ENCODE data around the gene DPEP1. TPM values are rescaled to one million over a fixed set of nuclear protein-coding genes. Genes with fewer than 3 reads are reported as not detected.
"Not testable (repeated sequence)": the region's sequence is repeated elsewhere in the genome, so short reads cannot be mapped to it uniquely, and the experiment has no call there.

Gene DPEP1
- polyA plus RNA-seq, 1 donor (not counting 4 experiments of a cell fraction or from before 2014, with no cell fraction given) = 0.13 TPM

GRCh38 chr16:89586853-89587252 lies 26.6 kb upstream of the DPEP1 start:
- no peak overlapping the region for H3K4me3 ChIP-seq (ENCODE audit: control insufficient read depth in 2 of 3, extremely low read depth in 1 of 3, insufficient read depth in 2 of 3, low read depth in 1 of 3, low read length in 3 of 3)
- no peaks in the 10 kb centered on the region for H3K79me2 ChIP-seq (ENCODE audit: control insufficient read depth, insufficient read depth, low read length)
- no peaks in the 10 kb centered on the region for H4K20me1 ChIP-seq (ENCODE audit: control insufficient read depth, extremely low read depth, insufficient read depth, low read length)
- H3K27me3 ChIP-seq (ENCODE audit: control insufficient read depth, extremely low read depth, insufficient read depth, low read length) = no peaks in the 10 kb centered on the region
- no peak overlapping the region for H2AFZ ChIP-seq (ENCODE audit: control insufficient read depth, low read length)
- dilution Hi-C loops (cut with MboI; ENCODE audit: extremely low pct_ligation_motif_present, low sequenced_read_pairs) = no loop called here
- FAIRE-seq = no peak
- no peak overlapping the region for H3K4me2 ChIP-seq (ENCODE audit: control insufficient read depth, extremely low read depth, insufficient read depth, low read depth, low read length)
- H3K4me1 ChIP-seq (ENCODE audit: control insufficient read depth, extremely low read depth, insufficient read depth, low read length) = peaks cover 14% of the 10 kb centered on the region
- peaks cover 2% of the 10 kb centered on the region for H3K9me1 ChIP-seq (ENCODE audit: control insufficient read depth, extremely low read depth, insufficient read depth, low read length)
- no peaks in the 10 kb centered on the region for H3K36me3 ChIP-seq (ENCODE audit: control insufficient read depth in 2 of 2, extremely low read depth in 1 of 2, insufficient read depth in 2 of 2, low read length in 2 of 2)
- no peak for DNase-seq (ENCODE audit: low read depth, low spot score)
- TF ChIP-seq CTCF (optimal IDR thresholded peaks at IDR 0.05 in 1 of 3, IDR thresholded peaks at IDR 0.05 in 1 of 3, conservative IDR thresholded peaks at IDR 0.05 in 1 of 3; ENCODE audit: extremely low read depth in 1 of 3, insufficient read depth in 2 of 3, low read length in 3 of 3) (no peak), EZH2 (IDR thresholded peaks at IDR 0.05; ENCODE audit: low read length) (no peak)
- no peaks in the 10 kb centered on the region for H3K9me3 ChIP-seq (ENCODE audit: control insufficient read depth, low read depth, low read length)
- H3K27ac ChIP-seq (ENCODE audit: control insufficient read depth, insufficient read depth, low read length) = no peak overlapping the region
- H3K9ac ChIP-seq (ENCODE audit: control insufficient read depth, extremely low read depth, insufficient read depth, low read length) = no peak overlapping the region

GRCh38 chr16:89587676-89588075 lies 25.8 kb upstream of the DPEP1 start:
- H3K4me3 ChIP-seq (ENCODE audit: control insufficient read depth in 2 of 3, extremely low read depth in 1 of 3, insufficient read depth in 2 of 3, low read depth in 1 of 3, low read length in 3 of 3); H3K36me3 ChIP-seq (ENCODE audit: control insufficient read depth in 2 of 2, extremely low read depth in 1 of 2, insufficient read depth in 2 of 2, low read length in 2 of 2); H4K20me1 ChIP-seq (ENCODE audit: control insufficient read depth, extremely low read depth, insufficient read depth, low read length); dilution Hi-C loops (cut with MboI; ENCODE audit: extremely low pct_ligation_motif_present, low sequenced_read_pairs); H3K9me3 ChIP-seq (ENCODE audit: control insufficient read depth, low read depth, low read length); H3K4me1 ChIP-seq (ENCODE audit: control insufficient read depth, extremely low read depth, insufficient read depth, low read length); H3K79me2 ChIP-seq (ENCODE audit: control insufficient read depth, insufficient read depth, low read length); H3K9ac ChIP-seq (ENCODE audit: control insufficient read depth, extremely low read depth, insufficient read depth, low read length); H3K4me2 ChIP-seq (ENCODE audit: control insufficient read depth, extremely low read depth, insufficient read depth, low read depth, low read length); DNase-seq (ENCODE audit: low read depth, low spot score); H3K27ac ChIP-seq (ENCODE audit: control insufficient read depth, insufficient read depth, low read length); H3K9me1 ChIP-seq (ENCODE audit: control insufficient read depth, extremely low read depth, insufficient read depth, low read length); H2AFZ ChIP-seq (ENCODE audit: control insufficient read depth, low read length); FAIRE-seq; H3K27me3 ChIP-seq (ENCODE audit: control insufficient read depth, extremely low read depth, insufficient read depth, low read length): not testable (repeated sequence)

GRCh38 chr16:89588413-89589109 lies 24.9 kb upstream of the DPEP1 start:
- Histone ChIP-seq H3K9me1 (ENCODE audit: control insufficient read depth, extremely low read depth, insufficient read depth, low read length) (no peaks in the 10 kb centered on the region), H3K9me3 (ENCODE audit: control insufficient read depth, low read depth, low read length) (no peaks in the 10 kb centered on the region), H3K4me1 (ENCODE audit: control insufficient read depth, extremely low read depth, insufficient read depth, low read length) (peaks cover 5% of the 10 kb centered on the region), H2AFZ (ENCODE audit: control insufficient read depth, low read length) (no peak overlapping the region), H3K27me3 (ENCODE audit: control insufficient read depth, extremely low read depth, insufficient read depth, low read length) (no peaks in the 10 kb centered on the region), H3K4me3 (ENCODE audit: control insufficient read depth in 2 of 3, extremely low read depth in 1 of 3, insufficient read depth in 2 of 3, low read depth in 1 of 3, low read length in 3 of 3) (no peak overlapping the region), H3K36me3 (ENCODE audit: control insufficient read depth in 2 of 2, extremely low read depth in 1 of 2, insufficient read depth in 2 of 2, low read length in 2 of 2) (no peaks in the 10 kb centered on the region), H3K4me2 (ENCODE audit: control insufficient read depth, extremely low read depth, insufficient read depth, low read depth, low read length) (no peak overlapping the region), H4K20me1 (ENCODE audit: control insufficient read depth, extremely low read depth, insufficient read depth, low read length) (no peaks in the 10 kb centered on the region), H3K9ac (ENCODE audit: control insufficient read depth, extremely low read depth, insufficient read depth, low read length) (no peak overlapping the region), H3K27ac (ENCODE audit: control insufficient read depth, insufficient read depth, low read length) (no peak overlapping the region), H3K79me2 (ENCODE audit: control insufficient read depth, insufficient read depth, low read length) (no peaks in the 10 kb centered on the region)
- FAIRE-seq (no peak), DNase-seq (ENCODE audit: low read depth, low spot score) (no peak)
- dilution Hi-C loops (cut with MboI; ENCODE audit: extremely low pct_ligation_motif_present, low sequenced_read_pairs) = no loop called here
- no peak for TF ChIP-seq CTCF (optimal IDR thresholded peaks at IDR 0.05 in 1 of 3, IDR thresholded peaks at IDR 0.05 in 1 of 3, conservative IDR thresholded peaks at IDR 0.05 in 1 of 3; ENCODE audit: extremely low read depth in 1 of 3, insufficient read depth in 2 of 3, low read length in 3 of 3)
- no peak for TF ChIP-seq EZH2 (IDR thresholded peaks at IDR 0.05; ENCODE audit: low read length)

Data from keratinocyte (primary cell).